HL-60/S4 (cell line): ENCODE results near the gene MYO19.

Source experiments
- in situ Hi-C: fragments of 300-500 bp; cut with MboI; formaldehyde crosslinking; loops from 2 replicates; pipeline ENCODE4 v1.14.3; 2022; ENCODE audit warnings: low sequenced_read_pairs

The MYO19 gene

GRCh38 chr17:36503456-36504155 lies 31.1 kb downstream of the MYO19 start:
- in situ Hi-C loops, result no loop called here

- in situ Hi-C loops, result no loop called here
Measured at GRCh38 chr17:36501963-36502362, 32.7 kb downstream of the MYO19 start.

- in situ Hi-C loops, result no loop called here
Measured at GRCh38 chr17:36501351-36501750, 33.3 kb downstream of the MYO19 start.

- in situ Hi-C loops, result no loop called here
Measured at GRCh38 chr17:36500745-36501225, 33.9 kb downstream of the MYO19 start.

GRCh38 chr17:36498560-36499300 lies 35.9 kb downstream of the MYO19 start:
- in situ Hi-C loops, result loop anchor here (25.0 kb wide), 2 partner anchors 361 to 536 kb away; no protein-coding TSS in a partner anchor

GRCh38 chr17:36498155-36498554 lies 36.5 kb downstream of the MYO19 start:
- in situ Hi-C loops, result loop anchor here (25.0 kb wide), 2 partner anchors 361 to 536 kb away; no protein-coding TSS in a partner anchor

- in situ Hi-C loops, result loop anchor here (25.0 kb wide), 2 partner anchors 359 to 534 kb away; no protein-coding TSS in a partner anchor
Measured at GRCh38 chr17:36496018-36496789, 38.5 kb downstream of the MYO19 start.

GRCh38 chr17:36495076-36495578 lies 39.5 kb downstream of the MYO19 start:
- in situ Hi-C loops, result loop anchor here (25.0 kb wide), 2 partner anchors 358 to 533 kb away; no protein-coding TSS in a partner anchor

GRCh38 chr17:36494674-36495073 lies 40.0 kb downstream of the MYO19 start:
- in situ Hi-C loops, result loop anchor here (25.0 kb wide), 2 partner anchors 357 to 532 kb away; no protein-coding TSS in a partner anchor

- in situ Hi-C loops, result loop anchor here (25.0 kb wide), 2 partner anchors 357 to 532 kb away; no protein-coding TSS in a partner anchor
Measured at GRCh38 chr17:36493956-36494355, 40.7 kb downstream of the MYO19 start.

GRCh38 chr17:36486204-36487194 lies 48.2 kb downstream of the MYO19 start, which contains the start of gene ZNHIT3:
TSS of gene ZNHIT3 (plus strand) at chr17:36486681. CDS start at chr17:36486700, 19 bp downstream.
- in situ Hi-C loops, result loop anchor here (25.0 kb wide), 2 partner anchors 349 to 524 kb away; no protein-coding TSS in a partner anchor

GRCh38 chr17:36485805-36486203 lies 48.9 kb downstream of the MYO19 start:
- in situ Hi-C loops, result loop anchor here (25.0 kb wide), 2 partner anchors 349 to 524 kb away; no protein-coding TSS in a partner anchor

GRCh38 chr17:36485027-36485426 lies 49.6 kb downstream of the MYO19 start:
- in situ Hi-C loops, result loop anchor here (25.0 kb wide), 2 partner anchors 348 to 523 kb away; no protein-coding TSS in a partner anchor

GRCh38 chr17:36484021-36484420 lies 50.6 kb downstream of the MYO19 start:
- in situ Hi-C loops, result loop anchor here (25.0 kb wide), 2 partner anchors 347 to 522 kb away; no protein-coding TSS in a partner anchor

- in situ Hi-C loops, result loop anchor here (25.0 kb wide), 2 partner anchors 346 to 521 kb away; no protein-coding TSS in a partner anchor
Measured at GRCh38 chr17:36482611-36483504, 51.8 kb downstream of the MYO19 start.

- in situ Hi-C loops, result loop anchor here (25.0 kb wide), 2 partner anchors 345 to 520 kb away; no protein-coding TSS in a partner anchor
Measured at GRCh38 chr17:36481829-36482228, 52.8 kb downstream of the MYO19 start.

GRCh38 chr17:36475346-36475970 lies 59.2 kb downstream of the MYO19 start:
- in situ Hi-C loops, result loop anchor here (25.0 kb wide), 2 partner anchors 338 to 513 kb away; no protein-coding TSS in a partner anchor
